ENCODE results near the gene TMEM231. TPM values are rescaled to one million over a fixed set of nuclear protein-coding genes. Genes with fewer than 3 reads are reported as not detected.

TMEM231 gene
- total RNA-seq, 1 donor from 2014 or later = 14.1 TPM

DNA sequence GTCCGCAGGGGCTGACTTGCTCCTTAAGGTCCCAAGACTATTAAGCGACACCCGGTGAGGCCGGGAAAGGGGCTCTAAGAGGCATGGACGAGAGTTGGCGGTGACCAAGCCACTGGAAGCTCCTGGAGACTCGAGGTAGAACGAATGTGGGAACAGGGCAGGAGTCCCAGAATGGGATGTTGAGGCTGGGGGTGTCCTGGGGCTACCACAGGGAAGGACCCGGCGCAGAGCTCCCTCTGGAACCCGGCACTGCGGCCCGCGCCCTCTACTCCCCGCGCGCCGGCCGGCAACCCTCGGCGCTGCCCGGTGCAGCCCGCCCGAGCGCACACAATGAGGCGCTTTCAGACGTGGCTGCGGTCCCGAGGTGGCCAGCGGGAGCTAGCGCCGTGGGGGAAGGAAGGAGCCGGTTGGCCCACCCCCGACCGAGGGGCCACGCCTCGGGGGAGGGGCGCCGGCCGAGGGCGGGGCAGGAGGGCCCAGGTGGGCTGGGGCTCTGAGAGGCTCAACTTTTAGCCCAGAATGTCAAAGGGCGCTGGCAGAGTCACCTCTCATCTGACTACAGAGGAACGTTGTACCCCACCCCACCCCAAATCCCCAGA is 60.9 kb downstream of the TMEM231 start, which contains the start of gene CHST6:
CHST6 (minus strand) TSS at position 366 of the 599 bp plus-strand sequence. CDS start 15,613 bp downstream, outside the sequence.
- Mint-ChIP-seq H3K27ac (ENCODE audit: unreplicated experiment) (no peak within 1 kb of the TSS), H3K27me3 (ENCODE audit: unreplicated experiment) (peaks cover 5% of the 10 kb centered on the region), H3K36me3 (ENCODE audit: unreplicated experiment) (no peaks in the 10 kb centered on the region), H3K4me1 (ENCODE audit: low read depth, unreplicated experiment) (peaks cover 14% of the 10 kb centered on the region), H3K4me3 (ENCODE audit: unreplicated experiment) (peak within 1 kb of the TSS; percentile 88), H3K9me3 (ENCODE audit: unreplicated experiment) (no peaks in the 10 kb centered on the region)
- TF ChIP-seq, protein P1, sequence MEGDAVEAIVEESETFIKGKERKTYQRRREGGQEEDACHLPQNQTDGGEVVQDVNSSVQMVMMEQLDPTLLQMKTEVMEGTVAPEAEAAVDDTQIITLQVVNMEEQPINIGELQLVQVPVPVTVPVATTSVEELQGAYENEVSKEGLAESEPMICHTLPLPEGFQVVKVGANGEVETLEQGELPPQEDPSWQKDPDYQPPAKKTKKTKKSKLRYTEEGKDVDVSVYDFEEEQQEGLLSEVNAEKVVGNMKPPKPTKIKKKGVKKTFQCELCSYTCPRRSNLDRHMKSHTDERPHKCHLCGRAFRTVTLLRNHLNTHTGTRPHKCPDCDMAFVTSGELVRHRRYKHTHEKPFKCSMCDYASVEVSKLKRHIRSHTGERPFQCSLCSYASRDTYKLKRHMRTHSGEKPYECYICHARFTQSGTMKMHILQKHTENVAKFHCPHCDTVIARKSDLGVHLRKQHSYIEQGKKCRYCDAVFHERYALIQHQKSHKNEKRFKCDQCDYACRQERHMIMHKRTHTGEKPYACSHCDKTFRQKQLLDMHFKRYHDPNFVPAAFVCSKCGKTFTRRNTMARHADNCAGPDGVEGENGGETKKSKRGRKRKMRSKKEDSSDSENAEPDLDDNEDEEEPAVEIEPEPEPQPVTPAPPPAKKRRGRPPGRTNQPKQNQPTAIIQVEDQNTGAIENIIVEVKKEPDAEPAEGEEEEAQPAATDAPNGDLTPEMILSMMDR (IDR thresholded peaks at IDR 0.05; ENCODE audit: partially characterized antibody, unreplicated experiment) = no peak
- peak; percentile 33 for DNase-seq

DNA sequence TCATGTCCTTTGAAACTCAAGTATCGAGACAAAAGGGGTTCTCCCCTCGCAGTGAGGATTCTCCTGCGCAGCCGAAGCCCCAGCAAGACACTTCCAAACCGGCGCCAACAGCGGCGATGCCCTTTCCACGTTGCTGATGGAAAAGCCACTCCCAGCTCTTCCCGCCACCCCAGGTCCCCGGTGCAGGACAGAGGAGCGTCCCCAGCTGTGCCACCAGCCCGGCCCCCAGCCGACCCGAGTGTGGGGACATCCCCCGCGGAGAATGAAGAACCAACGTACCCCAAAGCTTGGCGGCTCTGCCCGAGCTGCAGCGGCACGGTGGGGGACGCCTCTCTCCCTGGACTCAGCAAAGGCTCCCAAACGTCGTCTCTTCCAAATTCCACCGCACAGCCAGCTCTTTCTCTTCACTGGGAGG is 61.4 kb downstream of the TMEM231 start:
- H3K36me3 Mint-ChIP-seq (ENCODE audit: unreplicated experiment) = no peaks in the 10 kb centered on the region
- H3K4me1 Mint-ChIP-seq (ENCODE audit: low read depth, unreplicated experiment) = peaks cover 14% of the 10 kb centered on the region
- H3K9me3 Mint-ChIP-seq (ENCODE audit: unreplicated experiment) = no peaks in the 10 kb centered on the region

GRCh38 chr16:75494184-75494583 is 61.9 kb downstream of the TMEM231 start:
- no peak overlapping the region for H3K27ac Mint-ChIP-seq (ENCODE audit: unreplicated experiment)
- H3K4me3 Mint-ChIP-seq (ENCODE audit: unreplicated experiment) = peak overlapping the region; percentile 88

More for the DNA sequence above, 61.4 kb downstream of the TMEM231 start:
- H3K27ac Mint-ChIP-seq (ENCODE audit: unreplicated experiment) = no peak overlapping the region
- DNase-seq = peak; percentile 38
- TF ChIP-seq, protein P1 (IDR thresholded peaks at IDR 0.05; ENCODE audit: partially characterized antibody, unreplicated experiment) = no peak
- H3K4me3 Mint-ChIP-seq (ENCODE audit: unreplicated experiment) = peak overlapping the region; percentile 88
- peaks cover 5% of the 10 kb centered on the region for H3K27me3 Mint-ChIP-seq (ENCODE audit: unreplicated experiment)

GRCh38 chr16:75491876-75492275 is 64.2 kb downstream of the TMEM231 start:
- TF ChIP-seq, protein P1 (IDR thresholded peaks at IDR 0.05; ENCODE audit: partially characterized antibody, unreplicated experiment) = peak; percentile 26
- peaks cover 14% of the 10 kb centered on the region for H3K4me1 Mint-ChIP-seq (ENCODE audit: low read depth, unreplicated experiment)
- peak overlapping the region; percentile 38 for H3K27ac Mint-ChIP-seq (ENCODE audit: unreplicated experiment)
- H3K4me3 Mint-ChIP-seq (ENCODE audit: unreplicated experiment) = no peak overlapping the region
- peaks cover 2% of the 10 kb centered on the region for H3K9me3 Mint-ChIP-seq (ENCODE audit: unreplicated experiment)
- DNase-seq = peak; percentile 82
- H3K36me3 Mint-ChIP-seq (ENCODE audit: unreplicated experiment) = no peaks in the 10 kb centered on the region
- H3K27me3 Mint-ChIP-seq (ENCODE audit: unreplicated experiment) = peaks cover 5% of the 10 kb centered on the region

More at GRCh38 chr16:75494184-75494583, 61.9 kb downstream of the TMEM231 start:
- Mint-ChIP-seq H3K4me1 (ENCODE audit: low read depth, unreplicated experiment) (peaks cover 14% of the 10 kb centered on the region), H3K36me3 (ENCODE audit: unreplicated experiment) (no peaks in the 10 kb centered on the region), H3K9me3 (ENCODE audit: unreplicated experiment) (no peaks in the 10 kb centered on the region), H3K27me3 (ENCODE audit: unreplicated experiment) (peaks cover 5% of the 10 kb centered on the region)
- no peak for DNase-seq
- TF ChIP-seq, protein P1 (IDR thresholded peaks at IDR 0.05; ENCODE audit: partially characterized antibody, unreplicated experiment) = no peak

GRCh38 chr16:75488322-75488721 is 67.7 kb downstream of the TMEM231 start:
- Mint-ChIP-seq H3K9me3 (ENCODE audit: unreplicated experiment) (peaks cover 8% of the 10 kb centered on the region), H3K4me1 (ENCODE audit: low read depth, unreplicated experiment) (peaks cover 14% of the 10 kb centered on the region), H3K27me3 (ENCODE audit: unreplicated experiment) (no peaks in the 10 kb centered on the region), H3K4me3 (ENCODE audit: unreplicated experiment) (no peak overlapping the region), H3K36me3 (ENCODE audit: unreplicated experiment) (no peaks in the 10 kb centered on the region), H3K27ac (ENCODE audit: unreplicated experiment) (no peak overlapping the region)
- DNase-seq = no peak
- TF ChIP-seq, protein P1 (IDR thresholded peaks at IDR 0.05; ENCODE audit: partially characterized antibody, unreplicated experiment) = no peak
